GM12878 (cell line): ENCODE data around the gene PPP1R12B. TPM values are rescaled to one million over a fixed set of nuclear protein-coding genes. Genes with fewer than 3 reads are reported as not detected.

Experiments used
- BACH1 ChIP-seq: fragments of 450-650 bp; IDR thresholded peaks from 2 replicates; pipeline ENCODE4 v1.6.1; 2017; ENCODE audit warnings: mild to moderate bottlenecking, borderline replicate concordance
- CEBPB ChIP-seq, 2 experiments: fragments of 150-350 bp in 1 of 2; IDR thresholded peaks; 2 replicates each; pipeline ENCODE4 v1.6.1; 2012 to 2014; ENCODE audit warnings: low read depth in 2 of 2, low read length in 2 of 2, borderline replicate concordance in 1 of 2, inconsistent platforms in 1 of 2
- FOXK2 ChIP-seq: fragments of 450-650 bp; IDR thresholded peaks from 2 replicates; pipeline ENCODE4 v1.6.1; 2017; ENCODE audit warnings: mild to moderate bottlenecking, moderate library complexity
- IKZF1 ChIP-seq: fragments of 450-650 bp; conservative IDR thresholded peaks from 2 replicates; pipeline ENCODE4 v1.6.1; 2017; ENCODE audit warnings: antibody characterized with exemption, mild to moderate bottlenecking
- SPI1 ChIP-seq: IDR thresholded peaks from 2 replicates; pipeline ENCODE4 v1.6.1; 2011; ENCODE audit warnings: low read depth, mild to moderate bottlenecking, low read length, moderate library complexity, borderline replicate concordance; ENCODE audit not compliant: insufficient read depth
- ZNF207 ChIP-seq: fragments of 450-650 bp; IDR thresholded peaks from 2 replicates; pipeline ENCODE4 v1.6.1; 2014; ENCODE audit warnings: antibody characterized with exemption, mild to moderate bottlenecking, borderline replicate concordance
- polyA plus RNA-seq, 11 experiments: library from polyadenylated mRNA; depleted of rRNA in 4 of 11; unstranded in 6 of 11; stranded (reverse) in 5 of 11; fragments of >200 nt; fragmentation: Nextera tagmentation in 4 of 11; fragmentation: Illumina TruSeq in 1 of 11; extraction: Ambion mirVana in 4 of 11; extraction: Trizol in 1 of 11; gene quantifications; 1 replicate in 1 of 11; 2 replicates in 10 of 11; pipeline versions ENCODE4 v1.2.1 to v1.2.3, GENCODE V29; 2011 to 2016; ENCODE audit warnings: inconsistent platforms in 2 of 11, missing spikeins in 2 of 11, low read depth in 1 of 11
- total RNA-seq, 4 experiments: library from RNA; depleted of rRNA in 3 of 4; stranded (reverse); fragments of >200 nt in 3 of 4; fragmentation: Illumina TruSeq in 1 of 4; extraction: Trizol in 1 of 4; gene quantifications; 2 replicates each; pipeline versions ENCODE4 v1.2.1 to v1.2.3, GENCODE V29; 2013 to 2021
- TF ChIP-seq, protein P1 (sequence below): fragments of 450-650 bp; IDR thresholded peaks from 2 replicates; pipeline ENCODE4 v1.6.1; 2016; ENCODE audit warnings: mild to moderate bottlenecking
- TF ChIP-seq, protein P2 (sequence below): fragments of 450-650 bp; IDR thresholded peaks from 2 replicates; pipeline ENCODE4 v1.6.1; 2016; ENCODE audit warnings: mild to moderate bottlenecking, moderate library complexity, borderline replicate concordance

The PPP1R12B gene
- total and polyA plus RNA-seq, 10 of the 15 experiments (the other 5 are each of a cell fraction or from before 2014, with no cell fraction given) = 0.29 to 9.4 (median 4.7) TPM

DNA sequence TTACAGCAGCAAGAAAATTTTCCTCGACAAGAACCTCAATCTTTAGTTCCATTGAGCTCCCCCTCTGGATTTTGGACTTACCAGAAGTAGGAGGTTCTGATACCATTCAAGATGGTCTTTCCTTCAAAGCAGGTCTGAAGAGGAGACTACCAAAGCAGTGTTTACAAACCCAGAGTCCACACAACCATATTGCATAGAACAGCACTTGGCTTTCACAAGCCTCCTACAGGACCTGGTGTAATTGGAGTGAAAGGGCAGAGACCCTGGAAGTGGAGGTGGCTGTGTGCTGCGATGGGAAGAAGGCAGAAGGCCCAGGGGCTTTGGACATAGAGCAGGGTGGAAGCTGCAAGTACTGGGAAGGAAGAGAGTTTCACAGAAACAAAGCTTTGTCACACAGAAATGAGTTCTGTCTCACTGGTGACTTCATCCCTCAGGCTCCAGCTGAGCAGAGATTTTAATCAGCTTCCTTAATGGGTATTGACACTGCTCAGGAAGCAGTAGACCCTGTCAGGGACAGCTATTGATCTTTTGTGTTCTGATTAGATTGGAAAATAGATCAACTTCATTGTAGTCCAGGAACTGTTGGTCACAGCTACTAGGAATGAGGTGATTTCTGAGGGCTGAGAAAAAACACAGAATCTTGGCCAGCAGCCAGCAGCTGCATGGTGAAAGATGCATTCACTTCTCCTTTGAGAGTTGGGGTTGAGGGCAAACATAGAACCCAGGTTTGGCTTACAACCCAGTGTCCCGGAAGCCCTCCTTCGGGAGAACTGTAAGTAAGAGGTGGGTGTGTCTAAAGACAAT is 237.7 kb downstream of the PPP1R12B start (continued):
- TF ChIP-seq SPI1 (peak; percentile 70; the same call in 1 of the 2 replicates), BACH1 (no peak), CEBPB (IDR thresholded peaks at IDR 0.05; ENCODE audit: borderline replicate concordance in 1 of 2, low read depth in 2 of 2, low read length in 2 of 2) (no peak), FOXK2 (no peak), ZNF207 (no peak), IKZF1 (0 out of 2 replicates have a peak, but pooled peaks have one; percentile 13)
- TF ChIP-seq, protein P1, sequence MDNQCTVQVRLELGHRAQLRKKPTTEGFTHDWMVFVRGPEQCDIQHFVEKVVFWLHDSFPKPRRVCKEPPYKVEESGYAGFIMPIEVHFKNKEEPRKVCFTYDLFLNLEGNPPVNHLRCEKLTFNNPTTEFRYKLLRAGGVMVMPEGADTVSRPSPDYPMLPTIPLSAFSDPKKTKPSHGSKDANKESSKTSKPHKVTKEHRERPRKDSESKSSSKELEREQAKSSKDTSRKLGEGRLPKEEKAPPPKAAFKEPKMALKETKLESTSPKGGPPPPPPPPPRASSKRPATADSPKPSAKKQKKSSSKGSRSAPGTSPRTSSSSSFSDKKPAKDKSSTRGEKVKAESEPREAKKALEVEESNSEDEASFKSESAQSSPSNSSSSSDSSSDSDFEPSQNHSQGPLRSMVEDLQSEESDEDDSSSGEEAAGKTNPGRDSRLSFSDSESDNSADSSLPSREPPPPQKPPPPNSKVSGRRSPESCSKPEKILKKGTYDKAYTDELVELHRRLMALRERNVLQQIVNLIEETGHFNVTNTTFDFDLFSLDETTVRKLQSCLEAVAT = no peak
- TF ChIP-seq, protein P2, sequence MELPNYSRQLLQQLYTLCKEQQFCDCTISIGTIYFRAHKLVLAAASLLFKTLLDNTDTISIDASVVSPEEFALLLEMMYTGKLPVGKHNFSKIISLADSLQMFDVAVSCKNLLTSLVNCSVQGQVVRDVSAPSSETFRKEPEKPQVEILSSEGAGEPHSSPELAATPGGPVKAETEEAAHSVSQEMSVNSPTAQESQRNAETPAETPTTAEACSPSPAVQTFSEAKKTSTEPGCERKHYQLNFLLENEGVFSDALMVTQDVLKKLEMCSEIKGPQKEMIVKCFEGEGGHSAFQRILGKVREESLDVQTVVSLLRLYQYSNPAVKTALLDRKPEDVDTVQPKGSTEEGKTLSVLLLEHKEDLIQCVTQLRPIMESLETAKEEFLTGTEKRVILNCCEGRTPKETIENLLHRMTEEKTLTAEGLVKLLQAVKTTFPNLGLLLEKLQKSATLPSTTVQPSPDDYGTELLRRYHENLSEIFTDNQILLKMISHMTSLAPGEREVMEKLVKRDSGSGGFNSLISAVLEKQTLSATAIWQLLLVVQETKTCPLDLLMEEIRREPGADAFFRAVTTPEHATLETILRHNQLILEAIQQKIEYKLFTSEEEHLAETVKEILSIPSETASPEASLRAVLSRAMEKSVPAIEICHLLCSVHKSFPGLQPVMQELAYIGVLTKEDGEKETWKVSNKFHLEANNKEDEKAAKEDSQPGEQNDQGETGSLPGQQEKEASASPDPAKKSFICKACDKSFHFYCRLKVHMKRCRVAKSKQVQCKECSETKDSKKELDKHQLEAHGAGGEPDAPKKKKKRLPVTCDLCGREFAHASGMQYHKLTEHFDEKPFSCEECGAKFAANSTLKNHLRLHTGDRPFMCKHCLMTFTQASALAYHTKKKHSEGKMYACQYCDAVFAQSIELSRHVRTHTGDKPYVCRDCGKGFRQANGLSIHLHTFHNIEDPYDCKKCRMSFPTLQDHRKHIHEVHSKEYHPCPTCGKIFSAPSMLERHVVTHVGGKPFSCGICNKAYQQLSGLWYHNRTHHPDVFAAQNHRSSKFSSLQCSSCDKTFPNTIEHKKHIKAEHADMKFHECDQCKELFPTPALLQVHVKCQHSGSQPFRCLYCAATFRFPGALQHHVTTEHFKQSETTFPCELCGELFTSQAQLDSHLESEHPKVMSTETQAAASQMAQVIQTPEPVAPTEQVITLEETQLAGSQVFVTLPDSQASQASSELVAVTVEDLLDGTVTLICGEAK = no peak
- TF ChIP-seq, all 136 proteins: peak for 5
